HCT116 (cell line): ENCODE measurements around the gene TOX4. TPM values are rescaled to one million over a fixed set of nuclear protein-coding genes. Genes with fewer than 3 reads are reported as not detected.

ENCODE experiments used
- ATAC-seq: fragments of 200-7000 bp; cut with Tn5 transposase; 2 replicates; pipeline ENCODE4 v1.9.1; 2020; ENCODE audit warnings: mild to moderate bottlenecking, moderate library complexity
- BruUV-seq: library from RNA; stranded (reverse); fragments of 400-500 nt; replicated peaks from 2 replicates; lab custom pipeline; 2021; lab: Mats Ljungman, UMichigan
- CTCF ChIA-PET: fragments of 300-600 bp; sonication (Branson Sonifier 250); formaldehyde crosslinking; loops from one replicate; lab custom pipeline; 2021; ENCODE audit warnings: antibody characterized with exemption; lab: Charles Lee
- POLR2A ChIA-PET: fragments of 300-600, 350-600 bp; sonication (Branson Sonifier 250); formaldehyde crosslinking; loops from one replicate; lab custom pipeline; 2021; ENCODE audit warnings: antibody characterized with exemption; lab: Charles Lee
- RAD21 ChIA-PET, 2 experiments: fragments of 300-600 bp; sonication (Branson Sonifier 250); formaldehyde crosslinking; loops; one replicate each; lab custom pipeline; 2023; ENCODE audit warnings: low total read pairs in 2 of 2; ENCODE audit not compliant: uncharacterized antibody in 2 of 2, unreplicated experiment in 2 of 2, low non-redundant PET in 1 of 2; lab: Charles Lee
- DNase-seq: peaks from one replicate; pipeline ENCODE4 v3.0.0-alpha.2; 2010; ENCODE audit warnings: low read depth, low spot score
- H2AFZ ChIP-seq: fragments of 200-600 bp; shearing (Covaris generic), sonication (generic); 2 replicates; pipeline ENCODE4 v1.6.1; 2017; ENCODE audit warnings: low read depth, mixed run types, mixed read lengths, antibody characterized with exemption, low read length; ENCODE audit not compliant: poor library complexity, severe bottlenecking
- H3K27ac ChIP-seq: 2 replicates; pipeline ENCODE4 v1.5.1; 2012; ENCODE audit warnings: low read depth, low read length
- H3K27me3 ChIP-seq: fragments of 200-600 bp; sonication (generic); 2 replicates; pipeline ENCODE4 v1.6.1; 2016; ENCODE audit warnings: mixed run types, low read length, mixed read lengths; ENCODE audit not compliant: insufficient read depth
- H3K36me3 ChIP-seq, 2 experiments: fragments of 200-500 bp in 1 of 2; fragments of 200-600 bp in 1 of 2; sonication (Bioruptor generic) in 1 of 2; sonication (generic) in 1 of 2; 2 replicates each; pipeline versions ENCODE4 v1.5.1 to v1.6.1; 2014 to 2016; ENCODE audit warnings: low read length in 2 of 2, inconsistent platforms in 1 of 2, mixed read lengths in 1 of 2, mixed run types in 1 of 2; ENCODE audit not compliant: insufficient read depth in 2 of 2, control insufficient read depth in 1 of 2
- H3K4me1 ChIP-seq, 2 experiments: fragments of 200-600 bp in 1 of 2; sonication (generic) in 1 of 2; 2 replicates each; pipeline versions ENCODE4 v1.5.1 to v1.6.1; 2012 to 2017; ENCODE audit warnings: low read length in 2 of 2, inconsistent platforms in 1 of 2, mild to moderate bottlenecking in 1 of 2, mixed read lengths in 1 of 2, mixed run types in 1 of 2, moderate library complexity in 1 of 2; ENCODE audit not compliant: insufficient read depth in 2 of 2, control insufficient read depth in 1 of 2
- H3K4me2 ChIP-seq: fragments of 200-600 bp; sonication (generic); 2 replicates; pipeline ENCODE4 v1.6.1; 2017; ENCODE audit warnings: mixed run types, low read length, mixed read lengths
- H3K4me3 ChIP-seq, 2 experiments: fragments of 200-600 bp in 1 of 2; sonication (generic) in 1 of 2; replicated peaks in 1 of 2; 2 replicates each; pipeline ENCODE4 v1.5.1; 2011 to 2016; ENCODE audit warnings: low read length in 2 of 2, control low read depth in 1 of 2, low read depth in 1 of 2, mild to moderate bottlenecking in 1 of 2, mixed read lengths in 1 of 2, mixed run types in 1 of 2
- H3K79me2 ChIP-seq: fragments of 200-600 bp; sonication (generic); 2 replicates; pipeline ENCODE4 v1.6.1; 2017; ENCODE audit warnings: mild to moderate bottlenecking, mixed run types, low read length, moderate library complexity, mixed read lengths; ENCODE audit not compliant: insufficient read depth
- H3K9ac ChIP-seq: fragments of 200-600 bp; sonication (generic); 2 replicates; pipeline ENCODE4 v1.6.1; 2016; ENCODE audit warnings: low read length, mixed read lengths
- H3K9me2 ChIP-seq: fragments of 200-600 bp; sonication (generic), shearing (Covaris generic); 2 replicates; pipeline ENCODE4 v1.6.1; 2017; ENCODE audit warnings: mixed run types, mild to moderate bottlenecking, moderate library complexity; ENCODE audit not compliant: insufficient read depth
- H3K9me3 ChIP-seq, 2 experiments: fragments of 200-500 bp in 1 of 2; fragments of 200-600 bp in 1 of 2; sonication (Bioruptor generic) in 1 of 2; sonication (generic) in 1 of 2; 2 replicates each; pipeline ENCODE4 v1.6.1; 2014 to 2017; ENCODE audit warnings: low read length in 2 of 2, mixed read lengths in 2 of 2, inconsistent platforms in 1 of 2, low read depth in 1 of 2, mild to moderate bottlenecking in 1 of 2, mixed run types in 1 of 2, moderate library complexity in 1 of 2; ENCODE audit not compliant: control insufficient read depth in 1 of 2, insufficient read depth in 1 of 2
- H4K20me1 ChIP-seq: fragments of 200-600 bp; sonication (generic), shearing (Covaris generic); 2 replicates; pipeline ENCODE4 v1.6.1; 2017; ENCODE audit warnings: mixed run types, mild to moderate bottlenecking, moderate library complexity; ENCODE audit not compliant: insufficient read depth
- ATF3 ChIP-seq: IDR thresholded peaks from 2 replicates; pipeline ENCODE4 v1.6.1; 2012
- CBX3 ChIP-seq: IDR thresholded peaks from 2 replicates; pipeline ENCODE4 v1.6.1; 2012; ENCODE audit warnings: low read depth
- CEBPB ChIP-seq: IDR thresholded peaks from 2 replicates; pipeline ENCODE4 v1.6.1; 2012; ENCODE audit warnings: low read depth
- CTCF ChIP-seq, 3 experiments: fragments of 200-600 bp in 1 of 3; sonication (generic) in 1 of 3; IDR thresholded peaks in 2 of 3; conservative IDR thresholded peaks in 1 of 3; 2 replicates each; pipeline ENCODE4 v1.5.1; 2012 to 2017; ENCODE audit warnings: low read depth in 2 of 3, low read length in 2 of 3, antibody characterized with exemption in 1 of 3, borderline replicate concordance in 1 of 3, control low read depth in 1 of 3, mild to moderate bottlenecking in 1 of 3, mixed read lengths in 1 of 3, mixed run types in 1 of 3, moderate library complexity in 1 of 3; ENCODE audit not compliant: insufficient read depth in 1 of 3
- EGR1 ChIP-seq: IDR thresholded peaks from 2 replicates; pipeline ENCODE4 v1.6.1; 2012; ENCODE audit warnings: low read depth
- ELF1 ChIP-seq: IDR thresholded peaks from 2 replicates; pipeline ENCODE4 v1.6.1; 2012; ENCODE audit warnings: low read depth, borderline replicate concordance
- RAD21 ChIP-seq: IDR thresholded peaks from 2 replicates; pipeline ENCODE4 v1.6.1; 2012; ENCODE audit warnings: low read depth, mild to moderate bottlenecking
- SP1 ChIP-seq: IDR thresholded peaks from 2 replicates; pipeline ENCODE4 v1.6.1; 2012; ENCODE audit warnings: low read depth
- TCF7L2 ChIP-seq: IDR thresholded peaks from 2 replicates; pipeline ENCODE4 v1.7.0; 2011; ENCODE audit warnings: borderline replicate concordance, inconsistent platforms; ENCODE audit not compliant: insufficient read depth, insufficient read length; ENCODE audit errors: extremely low read depth
- YY1 ChIP-seq: IDR thresholded peaks from 2 replicates; pipeline ENCODE4 v1.6.1; 2011; ENCODE audit warnings: low read length, low read depth, moderate library complexity, mild to moderate bottlenecking; ENCODE audit not compliant: insufficient replicate concordance; ENCODE audit errors: extremely low read depth
- ZBTB33 ChIP-seq: IDR thresholded peaks from 2 replicates; pipeline ENCODE4 v1.6.1; 2011; ENCODE audit warnings: mild to moderate bottlenecking, low read length, moderate library complexity; ENCODE audit not compliant: insufficient replicate concordance; ENCODE audit errors: extremely low read depth
- ZNF274 ChIP-seq: fragments of 200-500 bp; sonication (Bioruptor generic); IDR thresholded peaks from 2 replicates; pipeline ENCODE4 v1.6.1; 2014; ENCODE audit warnings: mild to moderate bottlenecking, low read depth, low read length, inconsistent platforms
- intact Hi-C: fragments of 100-400 bp; cut with micrococcal nuclease; formaldehyde crosslinking; loops from 2 replicates; pipeline ENCODE4 v1.10.0; 2022
- total RNA-seq: library from RNA; stranded (reverse); gene quantifications from one replicate; pipeline ENCODE4 v1.2.1, GENCODE V29; 2021; ENCODE audit not compliant: unreplicated experiment

Gene TOX4
- total RNA-seq, 1 experiment from 2014 or later: 58.5 TPM

GRCh38 chr14:21529515-21529914, 52.5 kb downstream of the TOX4 start:
- ChIA-PET CTCF (no interaction called here), POLR2A (no interaction called here), RAD21 (no interaction called here)
- Histone ChIP-seq H3K9me2 (no peaks in the 10 kb centered on the region), H3K9me3 (no peaks in the 10 kb centered on the region), H3K79me2 (no peaks in the 10 kb centered on the region), H3K4me2 (no peak overlapping the region), H2AFZ (no peak overlapping the region), H3K4me1 (peaks cover 0 to 5% of the 10 kb centered on the region in 2 experiments; a peak in 1 of 4 replicates), H3K9ac (no peak overlapping the region), H4K20me1 (no peaks in the 10 kb centered on the region), H3K27ac (no peak overlapping the region), H3K27me3 (0 out of 2 replicates have a peak, but pooled peaks cover under 1% of the 10 kb centered on the region), H3K4me3 (no peak overlapping the region), H3K36me3 (no peaks in the 10 kb centered on the region)
- TF ChIP-seq ZBTB33: no peak
- TF ChIP-seq RAD21: no peak
- no peak for TF ChIP-seq ATF3
- no peak for TF ChIP-seq TCF7L2
- TF ChIP-seq CTCF (IDR thresholded peaks at IDR 0.05 in 2 of 3, conservative IDR thresholded peaks at IDR 0.05 in 1 of 3; ENCODE audit: borderline replicate concordance in 1 of 3, insufficient read depth in 1 of 3, low read depth in 2 of 3, low read length in 2 of 3): no peak
- no peak for TF ChIP-seq ELF1
- TF ChIP-seq EGR1: no peak
- TF ChIP-seq CBX3: no peak
- no peak for TF ChIP-seq CEBPB
- no peak for TF ChIP-seq ZNF274
- TF ChIP-seq YY1: no peak
- no peak for TF ChIP-seq SP1
- intact Hi-C loops: no loop called here
- ATAC-seq (no peak), DNase-seq (no peak)
- no TSS peak for BruUV-seq
